HG03135 (cell line): ENCODE results near the gene HAVCR2.
"Not testable (repeated sequence)": the region's sequence is repeated elsewhere in the genome, so short reads cannot be mapped to it uniquely, and the experiment has no call there.

Experiments used
- ATAC-seq: cut with Tn5 transposase; IDR thresholded peaks from one replicate; pipeline ENCODE4 v1.9.1; 2021; ENCODE audit warnings: mild to moderate bottlenecking, moderate library complexity; ENCODE audit not compliant: unreplicated experiment

Gene HAVCR2

DNA sequence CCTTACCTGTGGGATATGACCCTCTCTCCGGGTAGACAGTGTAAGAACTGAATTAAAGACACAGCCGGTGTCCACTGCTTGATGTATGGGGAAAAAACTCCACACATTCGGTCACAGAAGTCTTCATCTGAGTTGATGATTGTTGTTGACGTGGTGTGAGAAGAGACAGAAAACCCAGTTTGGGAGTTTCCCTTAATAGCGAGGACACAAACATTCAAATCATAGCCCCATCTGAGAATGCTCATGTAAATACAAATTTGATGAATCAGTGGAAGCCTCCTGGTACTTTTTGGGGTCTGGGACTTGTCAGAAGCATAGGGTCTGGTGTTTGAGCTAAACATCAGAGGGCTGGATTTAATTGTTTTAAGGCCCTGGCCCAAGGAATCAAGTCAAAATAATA is 60.9 kb downstream of the HAVCR2 start:
- ATAC-seq: no peak

DNA sequence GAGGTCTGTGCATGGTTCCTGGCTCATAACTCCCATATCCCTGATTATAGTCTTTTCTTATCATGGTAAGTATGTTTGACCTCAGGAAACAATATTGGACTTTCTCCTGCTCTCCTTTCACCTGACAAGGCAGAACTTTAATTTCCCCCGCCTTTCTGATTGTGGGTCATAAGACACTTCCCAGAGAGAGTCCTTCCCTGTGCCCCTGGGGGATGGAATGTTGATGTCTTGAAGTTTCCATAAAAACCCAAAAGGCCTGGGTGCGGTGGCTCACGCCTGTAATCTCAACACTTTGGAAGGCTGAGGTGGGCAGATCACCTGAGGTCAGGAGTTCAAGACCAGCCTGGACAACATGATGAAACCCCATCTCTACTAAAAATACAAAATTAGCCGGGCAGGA is 61.8 kb downstream of the HAVCR2 start:
- ATAC-seq: not testable (repeated sequence)

DNA sequence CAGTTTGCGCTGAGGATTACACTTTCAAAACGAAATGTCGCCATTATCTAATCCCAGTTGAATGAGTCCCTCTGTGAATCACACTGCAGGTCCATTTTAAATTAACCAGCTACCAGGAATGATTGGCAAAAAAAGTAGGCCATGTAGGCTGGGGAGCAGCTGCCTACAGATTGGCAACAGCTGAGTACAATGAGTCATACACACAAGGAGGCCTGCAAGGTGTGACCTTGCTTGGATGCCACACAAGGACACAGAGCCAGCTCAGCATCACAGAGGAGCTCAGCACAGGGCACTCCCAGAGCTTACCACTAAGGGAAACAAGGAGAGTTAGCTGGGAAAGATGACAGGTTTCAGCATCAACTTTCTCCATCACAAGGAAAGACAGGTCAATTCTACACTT is 62.8 kb downstream of the HAVCR2 start:
- ATAC-seq: no peak

DNA sequence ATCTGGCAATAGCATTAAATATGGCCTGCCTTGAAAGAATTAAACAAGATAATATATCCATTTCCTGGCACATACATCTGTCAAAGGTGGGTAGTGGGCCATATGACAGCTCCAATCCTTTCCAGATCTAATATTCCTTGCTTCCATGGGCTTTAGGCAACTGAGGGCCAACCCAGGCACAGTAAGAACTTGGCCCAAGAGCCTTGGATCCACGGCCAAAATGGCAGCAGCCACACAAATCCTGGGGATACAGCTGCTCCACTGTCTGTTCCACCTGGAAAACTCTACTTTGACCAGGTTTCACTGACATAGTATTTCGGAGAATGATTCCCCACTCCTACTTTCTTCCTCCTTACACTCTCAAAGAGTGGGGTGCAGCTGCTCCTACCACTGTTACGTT is 63.2 kb downstream of the HAVCR2 start:
- no peak for ATAC-seq

DNA sequence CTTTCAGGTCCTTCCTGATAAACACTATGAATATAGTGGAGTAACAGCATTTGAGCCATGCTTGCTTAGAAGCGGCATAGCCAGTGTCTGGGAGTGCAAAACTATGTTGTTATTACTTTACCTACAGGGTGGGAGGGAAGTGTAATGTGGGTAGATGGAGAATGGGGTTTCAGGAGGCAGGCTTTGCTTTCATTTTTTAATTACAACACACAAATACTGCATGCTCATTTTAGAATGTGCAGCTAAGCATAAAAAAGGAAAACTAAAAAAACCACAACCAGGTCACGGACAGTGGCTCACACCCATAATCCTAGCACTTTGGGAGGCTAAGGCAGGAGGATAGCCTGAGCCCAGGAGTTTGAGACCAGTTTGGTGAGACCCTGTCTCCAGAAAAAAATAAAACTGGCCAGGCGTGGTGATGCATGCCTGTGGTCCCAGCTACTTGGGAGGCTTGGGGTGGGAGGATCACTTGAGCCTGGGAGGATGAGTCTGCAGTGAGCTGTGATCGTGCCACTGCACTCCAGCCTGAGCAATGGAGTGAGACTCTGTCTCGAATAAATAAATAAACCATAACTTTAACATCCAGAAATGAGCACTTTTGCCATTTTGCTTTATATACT is 70.2 kb downstream of the HAVCR2 start:
- ATAC-seq: no peak
